K562 (cell line): ENCODE measurements around the gene SIRT3. TPM values are rescaled to one million over a fixed set of nuclear protein-coding genes. Genes with fewer than 3 reads are reported as not detected.

Experiments
- ATAC-seq: fragments of 200-7000 bp; cut with Tn5 transposase; 3 replicates; pipeline ENCODE4 v1.9.1; 2020; ENCODE audit warnings: moderate library complexity
- BruUV-seq: library from RNA; stranded (reverse); fragments of 400-500 nt; replicated peaks from 2 replicates; lab custom pipeline; 2021; lab: Mats Ljungman, UMichigan
- CTCF ChIA-PET: fragments of 300-600 bp; formaldehyde crosslinking; extraction: SDS; loops from one replicate; lab custom pipeline; 2021; ENCODE audit warnings: low intra/inter-chr PET ratio; lab: Yijun Ruan, JAX
- POLR2A ChIA-PET: fragments of 300-600, 350-650 bp; sonication (Branson Sonifier 250); formaldehyde crosslinking; extraction: SDS; loops from one replicate; lab custom pipeline; 2021; ENCODE audit warnings: antibody characterized with exemption, inconsistent platforms; lab: Yijun Ruan, JAX
- DNase-seq, 4 experiments: peaks; one replicate each; pipeline versions ENCODE4 v3.0.0 to v3.0.0-alpha.2; 2011 to 2018; ENCODE audit warnings: low spot score in 3 of 4, mixed read lengths in 3 of 4; ENCODE audit errors: extremely low read depth in 1 of 4
- FAIRE-seq: peaks from 2 replicates; lab custom pipeline; 2011; peaks lifted over from hg19 to GRCh38; lab: Jason Lieb, UNC
- H2AFZ ChIP-seq: 2 replicates; pipeline ENCODE4 v1.6.0; 2011; ENCODE audit warnings: low read depth, low read length, control low read depth, inconsistent platforms
- H3K27ac ChIP-seq: fragments of 200-600 bp; 3 replicates; pipeline ENCODE4 v1.8.0; 2011; ENCODE audit warnings: low read depth, mild to moderate bottlenecking, control low read depth, inconsistent platforms, low read length, moderate library complexity, mixed read lengths; ENCODE audit errors: extremely low read depth
- H3K27me3 ChIP-seq, 2 experiments: fragments of 300-600 bp in 1 of 2; 2 replicates in 1 of 2; 3 replicates in 1 of 2; pipeline versions ENCODE4 v1.6.0 to v1.8.0; 2011; ENCODE audit warnings: inconsistent platforms in 2 of 2, low read length in 2 of 2, mild to moderate bottlenecking in 1 of 2, mixed read lengths in 1 of 2, moderate library complexity in 1 of 2; ENCODE audit not compliant: control insufficient read depth in 2 of 2, insufficient read depth in 2 of 2
- H3K36me3 ChIP-seq: fragments of 300-600 bp; 3 replicates; pipeline ENCODE4 v1.8.0; 2011; ENCODE audit warnings: mild to moderate bottlenecking, low read length, inconsistent platforms; ENCODE audit not compliant: control insufficient read depth, insufficient read depth
- H3K4me1 ChIP-seq, 2 experiments: fragments of 200-600 bp in 1 of 2; replicated peaks in 1 of 2; 2 replicates in 1 of 2; 3 replicates in 1 of 2; pipeline versions ENCODE4 v1.5.1 to v1.8.0; 2011; ENCODE audit warnings: inconsistent platforms in 2 of 2, low read length in 2 of 2, mild to moderate bottlenecking in 1 of 2, mixed read lengths in 1 of 2, moderate library complexity in 1 of 2; ENCODE audit not compliant: control insufficient read depth in 2 of 2, insufficient read depth in 2 of 2
- H3K4me2 ChIP-seq: 2 replicates; pipeline ENCODE4 v1.6.1; 2011; ENCODE audit warnings: low read length, control low read depth, inconsistent platforms, mixed read lengths; ENCODE audit not compliant: insufficient read depth
- H3K4me3 ChIP-seq: fragments of 200-600 bp; sonication (generic), shearing (Covaris generic); 2 replicates; pipeline ENCODE4 v1.5.1; 2016; ENCODE audit warnings: control low read depth, inconsistent platforms
- H3K79me2 ChIP-seq: fragments of 200-600 bp; 3 replicates; pipeline ENCODE4 v1.8.0; 2011; ENCODE audit warnings: low read length, inconsistent platforms; ENCODE audit not compliant: control insufficient read depth, insufficient read depth
- H3K9ac ChIP-seq, 2 experiments: 2 replicates each; pipeline versions ENCODE4 v1.6.0 to v1.6.1; 2011; ENCODE audit warnings: low read depth in 2 of 2, low read length in 2 of 2, control low read depth in 1 of 2, inconsistent platforms in 1 of 2, mild to moderate bottlenecking in 1 of 2, mixed read lengths in 1 of 2; ENCODE audit not compliant: insufficient read depth in 1 of 2
- H3K9me1 ChIP-seq: one replicate; pipeline ENCODE4 v1.6.0; 2011; ENCODE audit warnings: inconsistent platforms, mild to moderate bottlenecking, low read length, moderate library complexity; ENCODE audit not compliant: control insufficient read depth, insufficient read depth
- H3K9me3 ChIP-seq: replicated peaks from 2 replicates; pipeline ENCODE4 v1.5.1; 2011; ENCODE audit warnings: low read depth, low read length, inconsistent platforms; ENCODE audit not compliant: control insufficient read depth, insufficient read depth
- H4K20me1 ChIP-seq: replicated peaks from 2 replicates; pipeline ENCODE4 v1.6.1; 2011; ENCODE audit warnings: low read length, inconsistent platforms, mixed read lengths; ENCODE audit not compliant: control insufficient read depth, insufficient read depth
- CBX8 ChIP-seq: fragments of 200-600 bp; sonication (generic); IDR thresholded peaks from 2 replicates; pipeline ENCODE4 v1.6.1; 2012; ENCODE audit warnings: borderline replicate concordance, mixed run types, low read depth, mild to moderate bottlenecking, moderate library complexity, mixed read lengths, low read length, control low read depth, inconsistent platforms; ENCODE audit not compliant: poor library complexity, severe bottlenecking; ENCODE audit errors: extremely low read depth
- KDM5B ChIP-seq: fragments of 200-600 bp; sonication (generic); IDR thresholded peaks from 2 replicates; pipeline ENCODE4 v1.6.1; 2012; ENCODE audit warnings: low read depth, mild to moderate bottlenecking, moderate library complexity, low read length, control low read depth, inconsistent platforms; ENCODE audit not compliant: insufficient replicate concordance
- POLR2G ChIP-seq: fragments of 200-400 bp; formaldehyde crosslinking; IDR thresholded peaks from 2 replicates; pipeline ENCODE4 v1.6.1; 2017; ENCODE audit warnings: low read depth, mild to moderate bottlenecking, antibody characterized with exemption, low read length, moderate library complexity
- ZBTB33 ChIP-seq: sonication (generic); formaldehyde crosslinking; IDR thresholded peaks from 2 replicates; pipeline ENCODE4 v1.8.1; 2023; ENCODE audit warnings: mild to moderate bottlenecking, missing genetic modification reagents
- WGBS: fragments of 100-300 bp; shearing (Covaris generic); methylation state at CpG from one replicate; pipeline ENCODE4 v1.1.6; 2016; ENCODE audit warnings: low coverage, mixed read lengths; ENCODE audit not compliant: insufficient coverage; ENCODE audit errors: missing lambda C conversion rate; 5-methylcytosine and 5-hydroxymethylcytosine counted together
- in situ Hi-C: fragments of 300-500 bp; cut with MboI; formaldehyde crosslinking; loops from 4 replicates; pipeline ENCODE4 v1.15.0; 2018; ENCODE audit warnings: inconsistent platforms, mixed read lengths
- intact Hi-C: fragments of 100-400 bp; cut with micrococcal nuclease; formaldehyde crosslinking; loops from 2 replicates; pipeline ENCODE4 v1.14.2; 2022
- polyA plus RNA-seq, 8 experiments: library from polyadenylated mRNA; depleted of rRNA in 4 of 8; stranded (reverse) in 5 of 8; unstranded in 3 of 8; fragments of >200 nt; fragmentation: Nextera tagmentation in 2 of 8; fragmentation: Illumina TruSeq in 1 of 8; extraction: Ambion mirVana in 2 of 8; extraction: Trizol in 1 of 8; gene quantifications; 2 replicates each; pipeline versions ENCODE4 v1.2.1 to v1.2.3, GENCODE V29; 2011 to 2014; ENCODE audit warnings: inconsistent platforms in 1 of 8, missing spikeins in 1 of 8
- total RNA-seq, 7 experiments: library from RNA; depleted of rRNA in 6 of 7; stranded (reverse); fragments of >200 nt in 6 of 7; fragmentation: Illumina TruSeq in 2 of 7; extraction: Trizol in 2 of 7; gene quantifications; 2 replicates each; pipeline versions ENCODE4 v1.2.1 to v1.2.3, GENCODE V29; 2011 to 2021; ENCODE audit warnings: low replicate concordance in 1 of 7

Gene SIRT3
- total and polyA plus RNA-seq, 9 of the 15 experiments (the other 6 are each of a cell fraction or from before 2014, with no cell fraction given) = 1.9 to 27.5 (median 14.5) TPM

- in situ Hi-C loops = no loop called here
- DNase-seq = no peak
These were observed 45.5 kb upstream of the SIRT3 start for GRCh38 chr11:281486-282161.

More at GRCh38 chr11:281486-282161, 45.5 kb upstream of the SIRT3 start:
- Histone ChIP-seq H3K27me3 (no peaks in the 10 kb centered on the region), H3K9me1 (no peaks in the 10 kb centered on the region), H4K20me1 (no peaks in the 10 kb centered on the region), H3K9ac (peak overlapping the region in 1 of 2 experiments; percentile 75; a peak in 1 of 4 replicates), H3K4me2 (no peak overlapping the region), H3K4me3 (no peak overlapping the region)
- no peak for ATAC-seq
- TF ChIP-seq CBX8 (no peak), ZBTB33 (CRISPR knock-in tag) (peak; percentile 63; the same call in 1 of the 2 replicates), KDM5B (peak; percentile 31), POLR2G (peak; percentile 46; the same call in 1 of the 2 replicates)
- TF ChIP-seq, all 486 proteins: peak for 3
- no peak for FAIRE-seq
- ChIA-PET CTCF (no interaction called here), POLR2A (interaction anchor here (1.0 kb wide), 3 partner anchors 10 to 74 kb away, joined by 3 to 4 read pairs (median 3); no protein-coding TSS in a partner anchor)
- H3K4me1 ChIP-seq = peaks cover 18 to 61% of the 10 kb centered on the region in 2 experiments
- no peak overlapping the region for H2AFZ ChIP-seq
- no peak overlapping the region for H3K27ac ChIP-seq
- peaks cover 4% of the 10 kb centered on the region; the same call in 1 of the 2 replicates for H3K9me3 ChIP-seq
- H3K79me2 ChIP-seq = no peaks in the 10 kb centered on the region; the same call in 2 of the 3 replicates
- BruUV-seq = no TSS peak
- WGBS = 84% methylated on average over 24 of the region's 26 CpGs
- peaks cover 3% of the 10 kb centered on the region; the same call in 1 of the 3 replicates for H3K36me3 ChIP-seq
- intact Hi-C loops = no loop called here
